IMR-90 (cell line): Measurements from ENCODE around the gene RASGRF2. TPM values are rescaled to one million over a fixed set of nuclear protein-coding genes. Genes with fewer than 3 reads are reported as not detected.

Experiments
- ATAC-seq: fragments of 200-7000 bp; cut with Tn5 transposase; 2 replicates; pipeline ENCODE4 v1.9.1; 2020; ENCODE audit warnings: low read depth, mild to moderate bottlenecking, moderate library complexity
- BruUV-seq: library from RNA; stranded (reverse); fragments of 400-500 nt; replicated peaks from 2 replicates; lab custom pipeline; 2021; lab: Mats Ljungman, UMichigan
- CTCF ChIA-PET: fragments of 300-600 bp; formaldehyde crosslinking; extraction: SDS; loops from one replicate; lab custom pipeline; 2021; ENCODE audit warnings: antibody characterized with exemption; lab: Yijun Ruan, JAX
- POLR2A ChIA-PET: fragments of 300-600 bp; sonication (Branson Sonifier 250); formaldehyde crosslinking; loops from one replicate; lab custom pipeline; 2022; ENCODE audit warnings: antibody characterized with exemption; ENCODE audit not compliant: unreplicated experiment; lab: Charles Lee
- DNase-seq: peaks from one replicate; pipeline ENCODE4 v3.0.0; 2013
- H2AFZ ChIP-seq: replicated peaks from 2 replicates; pipeline ENCODE3; 2013; ENCODE audit warnings: low read length, mild to moderate bottlenecking; ENCODE audit not compliant: poor library complexity
- H2AK5ac ChIP-seq: 2 replicates; pipeline ENCODE4 v1.6.1; 2013; ENCODE audit warnings: low read depth, low read length, inconsistent platforms
- H2AK9ac ChIP-seq: replicated peaks from 2 replicates; pipeline ENCODE3; 2013; ENCODE audit warnings: mild to moderate bottlenecking, low read depth, low read length, moderate library complexity; ENCODE audit not compliant: poor library complexity
- H2BK120ac ChIP-seq: 2 replicates; pipeline ENCODE4 v1.6.1; 2013; ENCODE audit warnings: low read depth, low read length, inconsistent platforms
- H2BK15ac ChIP-seq: 3 replicates; pipeline ENCODE4 v1.6.1; 2013; ENCODE audit warnings: low read depth, low read length, inconsistent platforms
- H2BK20ac ChIP-seq: 2 replicates; pipeline ENCODE4 v1.6.1; 2013; ENCODE audit warnings: low read depth, mild to moderate bottlenecking, inconsistent platforms, low read length, moderate library complexity
- H2BK5ac ChIP-seq: 2 replicates; pipeline ENCODE4 v1.6.1; 2013; ENCODE audit warnings: mild to moderate bottlenecking, low read depth, low read length, inconsistent platforms; ENCODE audit not compliant: poor library complexity, severe bottlenecking
- H3K14ac ChIP-seq: replicated peaks from 2 replicates; pipeline ENCODE4 v1.6.1; 2013; ENCODE audit warnings: low read depth, low read length, inconsistent platforms
- H3K18ac ChIP-seq: 2 replicates; pipeline ENCODE4 v1.6.1; 2013; ENCODE audit warnings: low read depth, low read length, control low read depth
- H3K23ac ChIP-seq: 2 replicates; pipeline ENCODE4 v1.6.1; 2013; ENCODE audit warnings: low read depth, low read length, inconsistent platforms
- H3K27ac ChIP-seq: 2 replicates; pipeline ENCODE4 v1.5.1; 2013; ENCODE audit warnings: mild to moderate bottlenecking, control low read depth, low read length; ENCODE audit not compliant: insufficient read depth
- H3K27me3 ChIP-seq: 2 replicates; pipeline ENCODE4 v1.6.1; 2013; ENCODE audit warnings: low read length; ENCODE audit not compliant: control insufficient read depth, insufficient read depth
- H3K36me3 ChIP-seq: 2 replicates; pipeline ENCODE4 v1.6.1; 2013; ENCODE audit warnings: low read length, mixed read lengths; ENCODE audit not compliant: control insufficient read depth, insufficient read depth
- H3K4ac ChIP-seq: 2 replicates; pipeline ENCODE4 v1.6.1; 2013; ENCODE audit warnings: low read depth, low read length, inconsistent platforms
- H3K4me1 ChIP-seq: 2 replicates; pipeline ENCODE4 v1.6.1; 2013; ENCODE audit warnings: low read length, mixed read lengths; ENCODE audit not compliant: control insufficient read depth, insufficient read depth
- H3K4me2 ChIP-seq: 2 replicates; pipeline ENCODE4 v1.6.1; 2013; ENCODE audit warnings: low read depth, mild to moderate bottlenecking, control low read depth, low read length, moderate library complexity
- H3K4me3 ChIP-seq: 2 replicates; pipeline ENCODE4 v1.5.1; 2013; ENCODE audit warnings: low read depth, mild to moderate bottlenecking, control low read depth, low read length, moderate library complexity; ENCODE audit not compliant: insufficient read depth
- H3K56ac ChIP-seq: 2 replicates; pipeline ENCODE4 v1.6.1; 2013; ENCODE audit warnings: low read length, inconsistent platforms; ENCODE audit not compliant: insufficient read depth; ENCODE audit errors: extremely low read depth
- H3K79me1 ChIP-seq, 2 experiments: 2 replicates each; pipeline ENCODE4 v1.6.1; 2013; ENCODE audit warnings: low read length in 2 of 2, inconsistent platforms in 1 of 2, low read depth in 1 of 2
- H3K9ac ChIP-seq: 2 replicates; pipeline ENCODE4 v1.6.1; 2013; ENCODE audit warnings: low read depth, low read length, control low read depth
- H3K9me1 ChIP-seq: 2 replicates; pipeline ENCODE4 v1.6.1; 2013; ENCODE audit warnings: low read length, inconsistent platforms; ENCODE audit not compliant: insufficient read depth
- H3K9me3 ChIP-seq: 2 replicates; pipeline ENCODE4 v1.6.1; 2013; ENCODE audit warnings: low read length; ENCODE audit not compliant: control insufficient read depth, insufficient read depth
- H4K20me1 ChIP-seq: 2 replicates; pipeline ENCODE4 v1.6.1; 2013; ENCODE audit warnings: low read length, inconsistent platforms; ENCODE audit not compliant: insufficient read depth
- H4K5ac ChIP-seq: 2 replicates; pipeline ENCODE4 v1.6.1; 2013; ENCODE audit warnings: mild to moderate bottlenecking, low read depth, low read length, control low read depth
- H4K8ac ChIP-seq, 2 experiments: 2 replicates each; pipeline ENCODE4 v1.6.1; 2013; ENCODE audit warnings: low read depth in 2 of 2, low read length in 2 of 2, control low read depth in 1 of 2, inconsistent platforms in 1 of 2
- H4K91ac ChIP-seq: 2 replicates; pipeline ENCODE4 v1.6.1; 2013; ENCODE audit warnings: low read depth, low read length, inconsistent platforms; ENCODE audit not compliant: insufficient read depth
- BHLHE40 ChIP-seq: fragments of 150-350 bp; IDR thresholded peaks from 2 replicates; pipeline ENCODE4 v1.6.1; 2016; ENCODE audit warnings: mild to moderate bottlenecking, low read depth, low read length
- CEBPB ChIP-seq: IDR thresholded peaks from 2 replicates; pipeline ENCODE4 v1.6.1; 2012; ENCODE audit warnings: low read depth, low read length, improper control_type of control experiment
- CHD1 ChIP-seq: IDR thresholded peaks from 2 replicates; pipeline ENCODE4 v1.6.1; 2012; ENCODE audit warnings: low read depth, low read length, improper control_type of control experiment
- CTCF ChIP-seq: conservative IDR thresholded peaks from 2 replicates; pipeline ENCODE4 v1.5.1; 2012; ENCODE audit warnings: mild to moderate bottlenecking, low read depth, low read length, improper control_type of control experiment
- ELK1 ChIP-seq: fragments of 150-350 bp; IDR thresholded peaks from 2 replicates; pipeline ENCODE4 v1.6.1; 2016; ENCODE audit warnings: low read depth, mild to moderate bottlenecking, low read length, moderate library complexity, borderline replicate concordance
- FOS ChIP-seq: fragments of 150-350 bp; IDR thresholded peaks from 2 replicates; pipeline ENCODE4 v1.6.1; 2016; ENCODE audit warnings: low read depth, low read length
- MAFK ChIP-seq: IDR thresholded peaks from 2 replicates; pipeline ENCODE4 v1.6.1; 2012; ENCODE audit warnings: low read depth, low read length, improper control_type of control experiment
- MAZ ChIP-seq: IDR thresholded peaks from 2 replicates; pipeline ENCODE4 v1.6.1; 2012; ENCODE audit warnings: low read depth, mild to moderate bottlenecking, low read length, improper control_type of control experiment, moderate library complexity, borderline replicate concordance
- MXI1 ChIP-seq: IDR thresholded peaks from 2 replicates; pipeline ENCODE4 v1.6.1; 2012; ENCODE audit warnings: low read depth, mild to moderate bottlenecking, low read length, moderate library complexity, borderline replicate concordance
- NFE2L2 ChIP-seq: fragments of 150-350 bp; IDR thresholded peaks from 2 replicates; pipeline ENCODE4 v1.6.1; 2016; ENCODE audit warnings: low read depth, mild to moderate bottlenecking, low read length
- POLR2A ChIP-seq: IDR thresholded peaks from 2 replicates; pipeline ENCODE4 v1.6.1; 2012; ENCODE audit warnings: mild to moderate bottlenecking, low read depth, low read length
- RAD21 ChIP-seq: IDR thresholded peaks from 2 replicates; pipeline ENCODE4 v1.6.1; 2012; ENCODE audit warnings: low read length, improper control_type of control experiment
- RCOR1 ChIP-seq: IDR thresholded peaks from 2 replicates; pipeline ENCODE4 v1.6.1; 2012; ENCODE audit warnings: mild to moderate bottlenecking, low read length, improper control_type of control experiment; ENCODE audit not compliant: insufficient replicate concordance
- RFX5 ChIP-seq: IDR thresholded peaks from 2 replicates; pipeline ENCODE4 v1.8.0; 2012; ENCODE audit warnings: low read depth, mild to moderate bottlenecking, low read length, moderate library complexity
- SMC3 ChIP-seq: fragments of 150-350 bp; IDR thresholded peaks from 2 replicates; pipeline ENCODE4 v1.6.1; 2016; ENCODE audit warnings: low read depth, mild to moderate bottlenecking, antibody characterized with exemption, low read length, moderate library complexity
- USF2 ChIP-seq: fragments of 150-350 bp; IDR thresholded peaks from 2 replicates; pipeline ENCODE4 v1.6.1; 2017; ENCODE audit warnings: mild to moderate bottlenecking, antibody characterized with exemption, low read length, low read depth
- WGBS, 2 experiments: methylation state at CpG; one replicate each; pipeline versions ENCODE4 v1.1.5 to v1.1.7; 2013; ENCODE audit warnings: missing lambda C conversion rate in 2 of 2; ENCODE audit not compliant: insufficient read length in 1 of 2; ENCODE audit errors: extremely low coverage in 2 of 2; 5-methylcytosine and 5-hydroxymethylcytosine counted together
- dilution Hi-C: fragments of 300-500 bp; cut with HindIII; formaldehyde crosslinking; loops from one replicate; pipeline ENCODE4 v1.14.3; 2018; ENCODE audit warnings: low sequenced_read_pairs; ENCODE audit not compliant: unreplicated experiment
- in situ Hi-C: fragments of 300-500 bp; cut with MboI; formaldehyde crosslinking; loops from 3 replicates; pipeline ENCODE4 v1.14.3; 2019; ENCODE audit warnings: low sequenced_read_pairs, inconsistent platforms, mixed read lengths
- intact Hi-C: fragments of 100-400 bp; cut with micrococcal nuclease; formaldehyde crosslinking; loops from 2 replicates; pipeline ENCODE4 v1.10.0; 2022
- polyA plus RNA-seq, 3 experiments: library from polyadenylated mRNA; depleted of rRNA; stranded (reverse); fragments of >200 nt; gene quantifications; 2 replicates each; pipeline ENCODE4 v1.2.3, GENCODE V29; 2012; ENCODE audit warnings: low replicate concordance in 1 of 3
- total RNA-seq: library from RNA; depleted of rRNA; stranded (reverse); fragments of >200 nt; gene quantifications from 2 replicates; pipeline ENCODE4 v1.2.3, GENCODE V29; 2012

RASGRF2 gene
- total and polyA plus RNA-seq, 2 of the 4 experiments (the other 2 are of a cell fraction), result 2.9 to 5.0 TPM

GRCh38 chr5:81167544-81167943, 207.4 kb downstream of the RASGRF2 start:
- POLR2A ChIA-PET, result no interaction called here
- BruUV-seq, result no TSS peak
- Histone ChIP-seq H4K8ac (no peak overlapping the region), H4K91ac (no peak overlapping the region), H3K9ac (no peak overlapping the region), H2AFZ (no peak overlapping the region), H2BK120ac (no peak overlapping the region), H2AK9ac (no peak overlapping the region), H2BK5ac (no peak overlapping the region), H3K9me1 (peaks cover 14% of the 10 kb centered on the region), H3K4me3 (no peak overlapping the region), H2BK15ac (no peak overlapping the region), H3K9me3 (no peaks in the 10 kb centered on the region), H3K36me3 (peaks cover 3% of the 10 kb centered on the region; the same call in 1 of the 2 replicates), H3K23ac (no peak overlapping the region), H3K79me1 (peaks cover 0 to 22% of the 10 kb centered on the region in 2 experiments; a peak in 3 of 4 replicates), H3K56ac (no peak overlapping the region), H3K18ac (no peak overlapping the region), H3K27me3 (no peaks in the 10 kb centered on the region), H3K4me2 (no peak overlapping the region), H4K20me1 (peaks cover 6% of the 10 kb centered on the region; the same call in 1 of the 2 replicates), H3K4me1 (no peaks in the 10 kb centered on the region; the same call in 1 of the 2 replicates), H4K5ac (no peak overlapping the region), H2AK5ac (no peak overlapping the region), H3K4ac (no peak overlapping the region), H3K27ac (no peak overlapping the region), H3K14ac (no peak overlapping the region), H2BK20ac (no peak overlapping the region)
- WGBS, 2 experiments, result 57% methylated on average over 2 of the region's 8 CpGs; no CpG with 5 or more reads in 1 of the 2 experiments
- TF ChIP-seq POLR2A (no peak), SMC3 (no peak), CTCF (no peak), ELK1 (no peak), MAZ (no peak), NFE2L2 (no peak), RCOR1 (no peak), USF2 (no peak), RAD21 (no peak), CHD1 (no peak), RFX5 (no peak), MXI1 (no peak), CEBPB (no peak), MAFK (no peak), BHLHE40 (no peak), FOS (no peak)
- ATAC-seq (no peak), DNase-seq (no peak)
- in situ Hi-C loops (no loop called here), intact Hi-C loops (no loop called here), dilution Hi-C loops (no loop called here)
- CTCF ChIA-PET, result no interaction called here
